BE2C (cell line): Measurements from ENCODE around the gene PLPP4.
"Not testable (repeated sequence)": the region's sequence is repeated elsewhere in the genome, so short reads cannot be mapped to it uniquely, and the experiment has no call there.

Experiments used
- DNase-seq: peaks from one replicate; pipeline ENCODE4 v3.0.0-alpha.2; 2020
- H3K27me3 ChIP-seq: fragments of 250-450 bp; sonication (Bioruptor Pico); 2 replicates; pipeline ENCODE4 v1.5.1; 2020; ENCODE audit warnings: mild to moderate bottlenecking
- H3K36me3 ChIP-seq: fragments of 250-450 bp; sonication (Bioruptor Pico); 2 replicates; pipeline ENCODE4 v1.5.1; 2020; ENCODE audit warnings: mild to moderate bottlenecking
- H3K4me1 ChIP-seq: fragments of 250-450 bp; sonication (Bioruptor Pico); 2 replicates; pipeline ENCODE4 v1.5.1; 2020
- H3K4me3 ChIP-seq: 2 replicates; pipeline ENCODE4 v1.5.1; 2011; ENCODE audit warnings: low read depth, low read length
- H3K9me3 ChIP-seq: fragments of 250-450 bp; sonication (Bioruptor Pico); 2 replicates; pipeline ENCODE4 v1.5.1; 2020
- TF ChIP-seq, protein P1 (sequence below): IDR thresholded peaks from 2 replicates; pipeline ENCODE4 v1.5.1; 2012; ENCODE audit warnings: mild to moderate bottlenecking, low read depth, low read length

Gene PLPP4

DNA sequence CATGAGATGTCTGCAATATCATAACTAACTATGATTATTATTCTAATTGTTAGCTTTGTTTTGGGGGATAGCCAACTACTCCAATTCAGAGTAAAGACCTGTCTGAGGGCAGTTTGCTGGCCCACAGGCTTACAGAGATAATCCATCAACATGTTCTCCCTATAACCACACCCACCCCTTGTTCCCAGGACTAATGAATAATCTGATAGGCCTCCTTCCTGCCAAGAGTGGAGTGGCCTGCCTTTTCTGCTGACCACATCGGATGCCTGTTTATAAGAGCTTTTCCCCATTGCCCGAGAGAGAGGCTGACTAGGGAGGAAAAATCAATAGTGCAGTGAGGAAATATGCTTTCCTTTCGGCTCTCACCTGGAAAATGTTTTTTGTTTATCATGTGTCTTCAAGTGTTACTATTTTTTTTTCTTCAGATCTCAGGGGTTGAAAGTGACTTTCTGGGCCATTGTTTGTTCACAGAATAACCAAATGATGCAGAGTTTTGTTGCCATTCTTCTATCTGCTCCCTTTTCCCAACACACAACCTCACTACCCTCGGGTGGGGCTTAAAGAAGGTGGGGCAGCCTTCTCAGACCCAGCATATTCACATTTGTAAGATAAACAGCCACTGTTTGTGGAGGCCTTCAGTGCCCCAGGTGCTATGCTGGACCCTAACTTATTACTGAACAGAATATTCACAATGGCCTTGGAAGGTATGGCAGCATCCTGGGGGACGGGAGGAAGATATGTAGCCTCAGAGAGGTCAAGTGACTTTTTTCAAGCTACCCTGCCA lies 38.4 kb downstream of the PLPP4 start:
- Histone ChIP-seq H3K36me3 (no peaks in the 10 kb centered on the region), H3K4me1 (peaks cover 35% of the 10 kb centered on the region), H3K4me3 (no peak overlapping the region), H3K9me3 (no peaks in the 10 kb centered on the region), H3K27me3 (no peaks in the 10 kb centered on the region)
- TF ChIP-seq, protein P1, sequence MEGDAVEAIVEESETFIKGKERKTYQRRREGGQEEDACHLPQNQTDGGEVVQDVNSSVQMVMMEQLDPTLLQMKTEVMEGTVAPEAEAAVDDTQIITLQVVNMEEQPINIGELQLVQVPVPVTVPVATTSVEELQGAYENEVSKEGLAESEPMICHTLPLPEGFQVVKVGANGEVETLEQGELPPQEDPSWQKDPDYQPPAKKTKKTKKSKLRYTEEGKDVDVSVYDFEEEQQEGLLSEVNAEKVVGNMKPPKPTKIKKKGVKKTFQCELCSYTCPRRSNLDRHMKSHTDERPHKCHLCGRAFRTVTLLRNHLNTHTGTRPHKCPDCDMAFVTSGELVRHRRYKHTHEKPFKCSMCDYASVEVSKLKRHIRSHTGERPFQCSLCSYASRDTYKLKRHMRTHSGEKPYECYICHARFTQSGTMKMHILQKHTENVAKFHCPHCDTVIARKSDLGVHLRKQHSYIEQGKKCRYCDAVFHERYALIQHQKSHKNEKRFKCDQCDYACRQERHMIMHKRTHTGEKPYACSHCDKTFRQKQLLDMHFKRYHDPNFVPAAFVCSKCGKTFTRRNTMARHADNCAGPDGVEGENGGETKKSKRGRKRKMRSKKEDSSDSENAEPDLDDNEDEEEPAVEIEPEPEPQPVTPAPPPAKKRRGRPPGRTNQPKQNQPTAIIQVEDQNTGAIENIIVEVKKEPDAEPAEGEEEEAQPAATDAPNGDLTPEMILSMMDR = no peak
- DNase-seq = peak; percentile 54

DNA sequence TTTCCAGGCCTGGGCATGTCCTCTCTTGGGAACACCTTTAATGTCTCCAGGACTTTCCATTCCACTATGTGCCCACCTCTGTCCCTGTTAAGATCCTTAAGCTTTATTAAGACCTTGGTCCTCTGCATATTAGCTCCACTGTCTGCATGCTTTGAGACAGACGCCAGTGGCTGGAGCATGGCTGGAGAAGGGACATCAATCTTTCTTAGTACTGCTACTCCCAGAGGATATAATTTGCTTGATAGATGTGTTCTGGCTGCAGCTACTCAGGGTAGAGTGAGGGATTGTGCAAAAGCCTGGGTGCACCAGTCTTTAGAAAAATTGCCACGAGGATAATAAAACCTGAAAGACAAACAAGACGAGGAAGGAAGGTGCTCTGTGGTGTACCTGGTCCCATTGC lies 42.9 kb downstream of the PLPP4 start:
- DNase-seq = no peak
- peaks cover 31% of the 10 kb centered on the region for H3K4me1 ChIP-seq
- H3K4me3 ChIP-seq = no peak overlapping the region
- TF ChIP-seq, protein P1 = no peak
- H3K36me3 ChIP-seq = no peaks in the 10 kb centered on the region
- H3K27me3 ChIP-seq = no peaks in the 10 kb centered on the region
- H3K9me3 ChIP-seq = no peaks in the 10 kb centered on the region

DNA sequence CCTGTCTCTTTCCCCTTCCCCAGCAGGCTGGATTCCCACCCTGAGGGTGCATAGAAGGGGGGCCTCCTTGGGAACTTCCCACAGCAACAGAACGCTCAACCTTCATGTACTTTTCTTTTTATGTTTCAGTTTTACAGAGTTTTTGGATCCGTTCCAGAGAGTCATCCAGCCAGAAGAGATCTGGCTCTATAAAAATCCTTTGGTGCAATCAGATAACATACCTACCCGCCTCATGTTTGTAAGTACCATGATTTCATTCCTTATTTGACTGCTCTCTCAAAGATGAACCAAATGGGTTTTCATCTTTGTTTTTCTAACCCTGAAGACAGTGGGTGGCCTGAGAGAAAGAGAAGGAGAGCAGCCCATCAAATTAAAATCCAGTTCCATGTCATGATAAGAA lies 46.7 kb downstream of the PLPP4 start:
- Histone ChIP-seq H3K4me1 (peaks cover 28% of the 10 kb centered on the region), H3K9me3 (no peaks in the 10 kb centered on the region), H3K4me3 (no peak overlapping the region), H3K27me3 (no peaks in the 10 kb centered on the region), H3K36me3 (no peaks in the 10 kb centered on the region)
- TF ChIP-seq, protein P1 = no peak
- DNase-seq = no peak

DNA sequence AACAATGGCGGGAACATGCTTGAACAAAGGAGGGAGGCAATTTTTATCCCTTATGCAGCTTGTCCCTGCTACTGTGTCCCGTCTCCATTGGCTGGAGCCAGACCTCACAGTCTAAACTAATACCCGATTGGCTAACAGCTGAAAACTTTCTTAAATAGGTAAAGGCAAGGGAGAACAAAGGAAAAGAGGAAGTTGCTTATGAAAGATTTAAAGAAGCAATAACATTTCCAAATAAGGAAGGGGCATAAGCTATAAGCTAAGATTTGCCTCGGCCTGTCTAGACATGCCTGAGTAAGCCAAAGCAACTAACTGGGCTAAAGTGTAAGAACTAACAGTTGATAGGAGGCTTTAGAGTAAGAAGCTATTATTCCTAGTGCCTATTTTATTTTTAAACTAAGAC lies 47.2 kb downstream of the PLPP4 start:
- not testable (repeated sequence) for H3K4me3 ChIP-seq, H3K36me3 ChIP-seq, H3K27me3 ChIP-seq, DNase-seq, H3K9me3 ChIP-seq
- H3K4me1 ChIP-seq = peaks cover 28% of the 10 kb centered on the region

DNA sequence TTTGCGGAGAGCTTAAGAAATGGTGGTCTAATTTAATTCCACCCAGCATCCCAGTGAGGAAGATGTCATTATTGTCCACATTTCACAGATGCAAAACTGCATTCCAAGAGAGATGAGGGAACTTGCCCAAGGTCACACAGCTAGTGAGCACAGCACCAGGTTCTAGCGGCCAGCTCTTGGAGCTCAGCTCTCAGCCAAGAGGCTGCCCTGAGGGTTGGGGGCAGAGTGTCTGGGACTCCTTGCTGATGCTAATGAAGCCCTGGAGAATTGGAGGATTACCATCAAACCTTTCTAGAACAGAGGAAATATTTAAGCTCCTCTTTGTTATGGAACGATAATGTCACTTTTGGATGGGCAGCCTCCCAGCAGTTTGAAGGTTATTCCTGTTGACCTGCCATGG lies 48.0 kb downstream of the PLPP4 start:
- H3K4me3 ChIP-seq = no peak overlapping the region
- H3K4me1 ChIP-seq = peaks cover 28% of the 10 kb centered on the region
- no peak for DNase-seq
- H3K9me3 ChIP-seq = no peaks in the 10 kb centered on the region
- no peaks in the 10 kb centered on the region for H3K27me3 ChIP-seq
- no peaks in the 10 kb centered on the region for H3K36me3 ChIP-seq
- TF ChIP-seq, protein P1 = no peak

DNA sequence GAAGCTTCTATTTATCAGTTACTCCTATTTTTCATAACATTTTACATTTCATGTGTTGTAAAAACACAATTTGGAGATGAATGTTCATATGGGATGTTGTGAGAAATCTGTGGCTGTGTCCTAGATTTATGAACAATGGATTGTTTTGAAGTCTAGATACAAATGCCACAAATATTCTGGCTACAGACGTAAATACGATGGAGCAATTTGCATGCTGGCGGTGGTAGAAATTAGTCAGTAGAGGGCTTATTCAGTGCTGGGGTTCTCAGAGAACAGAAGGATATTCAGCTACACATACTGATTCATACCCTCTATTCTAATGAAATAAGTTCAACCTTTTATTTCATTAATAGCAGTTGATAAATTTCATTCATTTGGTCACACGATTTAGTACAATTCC lies 48.8 kb downstream of the PLPP4 start:
- no peak overlapping the region for H3K4me3 ChIP-seq
- no peak for DNase-seq
- H3K27me3 ChIP-seq = no peaks in the 10 kb centered on the region
- TF ChIP-seq, protein P1 = no peak
- no peaks in the 10 kb centered on the region for H3K36me3 ChIP-seq
- peaks cover 28% of the 10 kb centered on the region for H3K4me1 ChIP-seq
- H3K9me3 ChIP-seq = no peaks in the 10 kb centered on the region
